Measurements from ENCODE around the gene KNOP1.
"Not testable (repeated sequence)": the region's sequence is repeated elsewhere in the genome, so short reads cannot be mapped to it uniquely, and the experiment has no call there.

KNOP1 gene

GRCh38 chr16:19737306-19738038 lies 19.4 kb upstream of the KNOP1 start:
- no peak for DNase-seq

GRCh38 chr16:19735074-19735867 lies 17.2 kb upstream of the KNOP1 start:
- no peak for DNase-seq

- DNase-seq = no peak
Measured at GRCh38 chr16:19733551-19733950, 15.5 kb upstream of the KNOP1 start.

- DNase-seq = no peak
Measured at GRCh38 chr16:19728636-19728965, 10.6 kb upstream of the KNOP1 start.

GRCh38 chr16:19722981-19723380 lies 5.0 kb upstream of the KNOP1 start:
- DNase-seq = no peak

GRCh38 chr16:19722269-19722952 lies 4.4 kb upstream of the KNOP1 start:
- no peak for DNase-seq

GRCh38 chr16:19718624-19718965 lies 568 bp upstream of the KNOP1 start:
- DNase-seq = no peak

GRCh38 chr16:19717314-19717713 lies 713 bp downstream of the KNOP1 start:
- DNase-seq = no peak

- not testable (repeated sequence) for DNase-seq
Measured at GRCh38 chr16:19716728-19717127, 1.3 kb downstream of the KNOP1 start.

- no peak for DNase-seq
Measured at GRCh38 chr16:19716183-19716582, 1.8 kb downstream of the KNOP1 start.

GRCh38 chr16:19715566-19715965 lies 2.5 kb downstream of the KNOP1 start:
- DNase-seq = no peak

- DNase-seq = no peak
Measured at GRCh38 chr16:19713697-19714096, 4.3 kb downstream of the KNOP1 start.

- no peak for DNase-seq
Measured at GRCh38 chr16:19712418-19713058, 5.5 kb downstream of the KNOP1 start.

GRCh38 chr16:19711643-19712042 lies 6.4 kb downstream of the KNOP1 start:
- DNase-seq = no peak

GRCh38 chr16:19710991-19711545 lies 7.0 kb downstream of the KNOP1 start:
- no peak for DNase-seq

- DNase-seq = no peak
Measured at GRCh38 chr16:19710191-19710908, 7.7 kb downstream of the KNOP1 start.

- no peak for DNase-seq
Measured at GRCh38 chr16:19709381-19710136, 8.5 kb downstream of the KNOP1 start.

- DNase-seq = no peak
Measured at GRCh38 chr16:19708296-19709205, 9.5 kb downstream of the KNOP1 start.

GRCh38 chr16:19707569-19708295 lies 10.3 kb downstream of the KNOP1 start:
- no peak for DNase-seq

GRCh38 chr16:19706846-19707245 lies 11.2 kb downstream of the KNOP1 start:
- DNase-seq = no peak

All from bone marrow (tissue), 2 donors.